Ishikawa (cell line): ENCODE data around the gene ALG14.

Experiments used
- CEBPB ChIP-seq: IDR thresholded peaks from 2 replicates; pipeline ENCODE4 v1.6.1; 2012
- CREB1 ChIP-seq: IDR thresholded peaks from 2 replicates; pipeline ENCODE4 v1.6.1; 2012; ENCODE audit warnings: low read depth
- EGR1 ChIP-seq: IDR thresholded peaks from 2 replicates; pipeline ENCODE4 v1.6.1; 2012
- EP300 ChIP-seq: IDR thresholded peaks from 2 replicates; pipeline ENCODE4 v1.6.1; 2012; ENCODE audit warnings: borderline replicate concordance
- FOXM1 ChIP-seq: IDR thresholded peaks from 2 replicates; pipeline ENCODE4 v1.6.1; 2012; ENCODE audit warnings: low read depth, borderline replicate concordance
- MAX ChIP-seq: IDR thresholded peaks from 2 replicates; pipeline ENCODE4 v1.6.1; 2012
- NFIC ChIP-seq: IDR thresholded peaks from 2 replicates; pipeline ENCODE4 v1.6.1; 2012
- RAD21 ChIP-seq: IDR thresholded peaks from 2 replicates; pipeline ENCODE4 v1.6.1; 2012; ENCODE audit warnings: low read depth
- REST ChIP-seq: IDR thresholded peaks from 2 replicates; pipeline ENCODE4 v1.6.1; 2012; ENCODE audit warnings: low read depth, mild to moderate bottlenecking
- TAF1 ChIP-seq: IDR thresholded peaks from 2 replicates; pipeline ENCODE4 v1.6.1; 2012; ENCODE audit warnings: low read depth, mild to moderate bottlenecking
- TCF12 ChIP-seq: IDR thresholded peaks from 2 replicates; pipeline ENCODE4 v1.6.1; 2012; ENCODE audit warnings: low read depth
- TEAD4 ChIP-seq: IDR thresholded peaks from 2 replicates; pipeline ENCODE4 v1.6.1; 2012
- USF1 ChIP-seq: IDR thresholded peaks from 2 replicates; pipeline ENCODE4 v1.6.1; 2012
- YY1 ChIP-seq: IDR thresholded peaks from 2 replicates; pipeline ENCODE4 v1.6.1; 2012; ENCODE audit warnings: low read depth
- ZBTB7A ChIP-seq: IDR thresholded peaks from 2 replicates; pipeline ENCODE4 v1.6.1; 2012; ENCODE audit warnings: low read depth

The ALG14 gene

GRCh38 chr1:95084317-95085176 is 11.8 kb upstream of the ALG14 start:
- TF ChIP-seq RAD21 (peak; percentile 62), ZBTB7A (no peak), CREB1 (no peak)

- TF ChIP-seq TEAD4 = no peak
- no peak for TF ChIP-seq NFIC
- TF ChIP-seq EP300 = no peak
- no peak for TF ChIP-seq CEBPB
- TF ChIP-seq EGR1 = no peak
- no peak for TF ChIP-seq FOXM1
- no peak for TF ChIP-seq TCF12
- no peak for TF ChIP-seq REST
Observed at GRCh38 chr1:95080879-95081278, 8.1 kb upstream of the ALG14 start.

- TF ChIP-seq EP300 = no peak
- TF ChIP-seq TAF1 = no peak
- no peak for TF ChIP-seq RAD21
- TF ChIP-seq CREB1 = no peak
- TF ChIP-seq REST = no peak
- TF ChIP-seq USF1 = no peak
- TF ChIP-seq MAX = no peak
- no peak for TF ChIP-seq TCF12
- TF ChIP-seq NFIC = no peak
- no peak for TF ChIP-seq ZBTB7A
- TF ChIP-seq TEAD4 = no peak
- TF ChIP-seq YY1 = no peak
- no peak for TF ChIP-seq CEBPB
- TF ChIP-seq EGR1 = no peak
- no peak for TF ChIP-seq FOXM1
Observed at GRCh38 chr1:95080446-95080845, 7.7 kb upstream of the ALG14 start.

- TF ChIP-seq USF1 (no peak), YY1 (no peak), NFIC (no peak), TCF12 (no peak), TEAD4 (no peak), RAD21 (no peak), EGR1 (no peak), FOXM1 (no peak), MAX (no peak), CREB1 (no peak), CEBPB (no peak), EP300 (no peak), REST (no peak), TAF1 (no peak), ZBTB7A (no peak)
Observed at GRCh38 chr1:95076034-95076433, 3.3 kb upstream of the ALG14 start.
